Fibroblast of lung (primary cell): Measurements from ENCODE around the gene B3GNT2. TPM values are rescaled to one million over a fixed set of nuclear protein-coding genes. Genes with fewer than 3 reads are reported as not detected.

Source experiments
- DNase-seq, 2 donors: peaks; one replicate each; pipeline versions ENCODE4 v3.0.0 to v3.0.0-alpha.2; 2010; ENCODE audit warnings: low read depth in 2 of 2
- H2AFZ ChIP-seq: 2 replicates; pipeline ENCODE4 v1.5.1; 2012; ENCODE audit warnings: low read length, control low read depth, inconsistent platforms
- H3K27ac ChIP-seq: 2 replicates; pipeline ENCODE4 v1.5.1; 2011; ENCODE audit warnings: low read length, control low read depth; ENCODE audit not compliant: insufficient read depth
- H3K27me3 ChIP-seq: 2 replicates; pipeline ENCODE4 v1.5.1; 2011; ENCODE audit warnings: mild to moderate bottlenecking, low read length; ENCODE audit not compliant: control insufficient read depth, insufficient read depth
- H3K36me3 ChIP-seq: 2 replicates; pipeline ENCODE4 v1.5.1; 2011; ENCODE audit warnings: low read length; ENCODE audit not compliant: control insufficient read depth, insufficient read depth
- H3K4me1 ChIP-seq: 2 replicates; pipeline ENCODE4 v1.5.1; 2011; ENCODE audit warnings: low read length; ENCODE audit not compliant: control insufficient read depth, insufficient read depth; ENCODE audit errors: extremely low read depth
- H3K4me2 ChIP-seq: 2 replicates; pipeline ENCODE4 v1.5.1; 2011; ENCODE audit warnings: low read length, control low read depth; ENCODE audit not compliant: insufficient read depth; ENCODE audit errors: extremely low read depth
- H3K4me3 ChIP-seq, 4 experiments: fragments of 200-600 bp in 1 of 4; sonication (generic) in 1 of 4; replicated peaks in 1 of 4; 2 replicates each; pipeline ENCODE4 v1.5.1; 2011 to 2016; ENCODE audit warnings: low read length in 4 of 4, low read depth in 3 of 4, mild to moderate bottlenecking in 3 of 4, control low read depth in 2 of 4, inconsistent platforms in 1 of 4, mixed read lengths in 1 of 4; ENCODE audit not compliant: insufficient read depth in 1 of 4; ENCODE audit errors: control extremely low read depth in 1 of 4
- H3K79me2 ChIP-seq: 2 replicates; pipeline ENCODE4 v1.5.1; 2012; ENCODE audit warnings: mild to moderate bottlenecking, low read length, inconsistent platforms; ENCODE audit not compliant: control insufficient read depth, insufficient read depth
- H3K9ac ChIP-seq: 2 replicates; pipeline ENCODE4 v1.5.1; 2011; ENCODE audit warnings: mild to moderate bottlenecking, low read length, control low read depth; ENCODE audit not compliant: insufficient read depth
- H3K9me3 ChIP-seq: 2 replicates; pipeline ENCODE4 v1.5.1; 2012; ENCODE audit warnings: low read depth, low read length; ENCODE audit not compliant: control insufficient read depth, insufficient read depth
- H4K20me1 ChIP-seq: 2 replicates; pipeline ENCODE4 v1.5.1; 2011; ENCODE audit warnings: low read length; ENCODE audit not compliant: control insufficient read depth, insufficient read depth; ENCODE audit errors: extremely low read depth
- EZH2 ChIP-seq: IDR thresholded peaks from 2 replicates; pipeline ENCODE4 v1.5.1; 2012; ENCODE audit warnings: low read length, control low read depth, mild to moderate bottlenecking; ENCODE audit errors: missing control alignments
- polyA plus RNA-seq, 2 donors: library from polyadenylated mRNA; depleted of rRNA in 1 of 2; stranded (reverse) in 1 of 2; unstranded in 1 of 2; fragments of >200 nt; gene quantifications; 2 replicates each; pipeline ENCODE4 v1.2.1, GENCODE V29; 2011 to 2012; ENCODE audit warnings: missing spikeins in 1 of 2
- total RNA-seq: library from RNA; depleted of rRNA; stranded (reverse); fragments of >200 nt; gene quantifications from 2 replicates; pipeline ENCODE4 v1.2.1, GENCODE V29; 2014
- TF ChIP-seq, protein P1 (sequence below), 2 donors: IDR thresholded peaks in 1 of 2; conservative IDR thresholded peaks in 1 of 2; 1 replicate in 1 of 2; 2 replicates in 1 of 2; pipeline ENCODE4 v1.5.1; 2011 to 2012; ENCODE audit warnings: low read length in 2 of 2, control low read depth in 1 of 2, inconsistent platforms in 1 of 2, low read depth in 1 of 2, mild to moderate bottlenecking in 1 of 2

B3GNT2 gene
- total and polyA plus RNA-seq, 2 donors (not counting 1 experiment from before 2014, with no cell fraction given), result 13.0 to 13.4 TPM

DNA sequence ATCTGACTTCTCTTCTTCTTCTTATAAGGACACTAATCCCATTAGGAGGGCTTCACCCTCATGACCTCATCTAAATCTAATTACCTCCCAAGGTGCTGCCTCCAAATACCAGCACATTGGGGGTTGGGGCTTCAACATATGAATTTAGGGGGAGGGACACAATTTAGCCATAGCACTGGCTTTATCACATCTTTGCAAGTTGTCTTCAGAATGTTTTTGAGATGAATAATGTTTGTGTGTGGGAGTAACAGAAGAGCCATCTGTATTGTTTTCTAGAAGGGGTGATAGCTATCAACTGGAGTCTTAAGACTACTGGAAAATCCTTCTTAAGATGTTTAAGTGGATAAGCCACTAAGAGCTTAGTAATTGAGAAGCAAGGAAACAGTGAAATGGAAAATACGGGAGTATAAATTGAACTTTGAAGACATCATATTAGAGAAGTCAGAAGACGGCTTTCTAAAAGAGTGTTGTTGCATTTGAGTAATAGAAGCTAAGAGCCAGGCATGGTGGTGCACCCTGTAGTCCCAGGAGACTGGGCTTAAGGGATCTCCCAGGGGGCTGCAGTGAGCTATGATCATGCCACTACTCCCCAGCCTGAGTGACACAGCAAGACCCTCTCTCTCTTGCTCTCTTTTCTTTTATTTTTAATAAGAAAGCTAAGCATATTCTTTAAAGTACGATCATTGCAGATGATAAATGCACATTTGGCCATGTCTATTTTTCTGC, 32.6 kb upstream of the B3GNT2 start:
- H3K4me2 ChIP-seq, result no peak overlapping the region
- DNase-seq, result peak in 1 of 2 donors; percentile 28
- H2AFZ ChIP-seq, result no peak overlapping the region
- no peak overlapping the region for H3K4me3 ChIP-seq
- no peaks in the 10 kb centered on the region for H4K20me1 ChIP-seq
- H3K36me3 ChIP-seq, result no peaks in the 10 kb centered on the region
- TF ChIP-seq, protein P1, sequence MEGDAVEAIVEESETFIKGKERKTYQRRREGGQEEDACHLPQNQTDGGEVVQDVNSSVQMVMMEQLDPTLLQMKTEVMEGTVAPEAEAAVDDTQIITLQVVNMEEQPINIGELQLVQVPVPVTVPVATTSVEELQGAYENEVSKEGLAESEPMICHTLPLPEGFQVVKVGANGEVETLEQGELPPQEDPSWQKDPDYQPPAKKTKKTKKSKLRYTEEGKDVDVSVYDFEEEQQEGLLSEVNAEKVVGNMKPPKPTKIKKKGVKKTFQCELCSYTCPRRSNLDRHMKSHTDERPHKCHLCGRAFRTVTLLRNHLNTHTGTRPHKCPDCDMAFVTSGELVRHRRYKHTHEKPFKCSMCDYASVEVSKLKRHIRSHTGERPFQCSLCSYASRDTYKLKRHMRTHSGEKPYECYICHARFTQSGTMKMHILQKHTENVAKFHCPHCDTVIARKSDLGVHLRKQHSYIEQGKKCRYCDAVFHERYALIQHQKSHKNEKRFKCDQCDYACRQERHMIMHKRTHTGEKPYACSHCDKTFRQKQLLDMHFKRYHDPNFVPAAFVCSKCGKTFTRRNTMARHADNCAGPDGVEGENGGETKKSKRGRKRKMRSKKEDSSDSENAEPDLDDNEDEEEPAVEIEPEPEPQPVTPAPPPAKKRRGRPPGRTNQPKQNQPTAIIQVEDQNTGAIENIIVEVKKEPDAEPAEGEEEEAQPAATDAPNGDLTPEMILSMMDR (conservative IDR thresholded peaks at IDR 0.05 in 1 of 2, IDR thresholded peaks at IDR 0.05 in 1 of 2; ENCODE audit: low read depth in 1 of 2, low read length in 2 of 2), result no peak
- no peak for TF ChIP-seq EZH2
- no peak overlapping the region for H3K9ac ChIP-seq
- H3K27ac ChIP-seq, result no peak overlapping the region
- H3K79me2 ChIP-seq, result no peaks in the 10 kb centered on the region
- H3K27me3 ChIP-seq, result no peaks in the 10 kb centered on the region
- H3K9me3 ChIP-seq, result no peaks in the 10 kb centered on the region
- H3K4me1 ChIP-seq, result no peaks in the 10 kb centered on the region

DNA sequence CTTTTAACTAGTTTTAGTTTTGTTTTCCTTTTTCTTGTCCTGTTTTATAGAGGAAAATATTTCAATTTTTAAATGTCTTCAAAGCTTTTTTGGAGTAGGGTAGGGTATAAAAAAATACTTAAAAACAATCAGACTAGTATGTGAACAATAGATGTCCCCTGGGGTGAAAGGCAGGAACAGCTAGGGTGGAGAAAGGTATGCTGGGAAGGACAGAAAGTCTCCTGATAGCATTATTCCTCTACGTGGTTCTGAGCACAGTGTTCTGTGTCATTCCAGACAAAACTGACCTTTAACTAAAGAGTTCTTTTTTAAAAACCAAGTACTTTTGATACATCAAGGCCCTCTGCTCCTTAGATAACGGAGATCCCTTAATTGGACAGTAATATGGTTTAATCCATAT, 32.1 kb upstream of the B3GNT2 start:
- H3K27ac ChIP-seq, result no peak overlapping the region
- H3K4me2 ChIP-seq, result no peak overlapping the region
- H3K79me2 ChIP-seq, result no peaks in the 10 kb centered on the region
- H3K27me3 ChIP-seq, result no peaks in the 10 kb centered on the region
- no peak overlapping the region for H3K9ac ChIP-seq
- no peaks in the 10 kb centered on the region for H3K9me3 ChIP-seq
- H4K20me1 ChIP-seq, result no peaks in the 10 kb centered on the region
- no peak for TF ChIP-seq EZH2
- TF ChIP-seq, protein P1 (conservative IDR thresholded peaks at IDR 0.05 in 1 of 2, IDR thresholded peaks at IDR 0.05 in 1 of 2; ENCODE audit: low read depth in 1 of 2, low read length in 2 of 2), result no peak
- no peak overlapping the region for H3K4me3 ChIP-seq
- no peaks in the 10 kb centered on the region for H3K36me3 ChIP-seq
- no peak for DNase-seq
- H2AFZ ChIP-seq, result no peak overlapping the region
- H3K4me1 ChIP-seq, result no peaks in the 10 kb centered on the region

DNA sequence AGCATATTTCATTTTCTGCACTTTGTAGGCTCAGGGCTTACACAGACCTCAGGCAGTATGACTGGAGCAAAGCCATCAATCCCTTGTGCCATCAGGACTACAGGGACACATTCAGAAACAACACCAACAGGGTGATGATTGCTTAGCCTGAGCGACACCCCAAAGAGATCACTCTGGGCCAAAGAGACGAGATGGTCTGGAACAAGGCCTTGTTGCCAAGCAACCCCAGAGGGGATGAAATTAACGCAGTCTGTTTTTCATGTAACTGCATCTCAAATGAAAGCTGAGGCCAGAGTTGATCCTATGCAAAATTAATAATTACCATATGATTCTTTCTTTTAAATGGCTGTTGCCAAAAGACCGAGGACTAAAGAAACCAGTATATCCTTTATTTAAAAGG, 20.2 kb upstream of the B3GNT2 start:
- Histone ChIP-seq H4K20me1 (no peaks in the 10 kb centered on the region), H3K4me2 (no peak overlapping the region), H3K9me3 (no peaks in the 10 kb centered on the region), H3K27ac (no peak overlapping the region), H3K36me3 (no peaks in the 10 kb centered on the region), H2AFZ (no peak overlapping the region), H3K27me3 (no peaks in the 10 kb centered on the region), H3K9ac (no peak overlapping the region), H3K4me1 (no peaks in the 10 kb centered on the region), H3K4me3 (no peak overlapping the region), H3K79me2 (no peaks in the 10 kb centered on the region)
- DNase-seq, result no peak
- TF ChIP-seq EZH2, result no peak
- TF ChIP-seq, protein P1 (conservative IDR thresholded peaks at IDR 0.05 in 1 of 2, IDR thresholded peaks at IDR 0.05 in 1 of 2; ENCODE audit: low read depth in 1 of 2, low read length in 2 of 2), result no peak
